WERI-Rb-1 (cell line): Measurements from ENCODE around the gene SLC24A3.

Source experiments
- DNase-seq: peaks from one replicate; pipeline ENCODE4 v3.0.0-alpha.2; 2020
- H3K27ac ChIP-seq: fragments of 250-450 bp; sonication (Bioruptor Pico); 2 replicates; pipeline ENCODE4 v1.5.1; 2020; ENCODE audit warnings: mild to moderate bottlenecking, moderate library complexity
- H3K27me3 ChIP-seq: fragments of 250-450 bp; sonication (Bioruptor Pico); 2 replicates; pipeline ENCODE4 v1.5.1; 2021; ENCODE audit warnings: mild to moderate bottlenecking, low read depth, moderate library complexity; ENCODE audit not compliant: insufficient read depth, severe bottlenecking
- H3K36me3 ChIP-seq: fragments of 250-450 bp; sonication (Bioruptor Pico); 2 replicates; pipeline ENCODE4 v1.5.1; 2020; ENCODE audit warnings: mild to moderate bottlenecking, moderate library complexity
- H3K4me3 ChIP-seq: 2 replicates; pipeline ENCODE4 v1.5.1; 2011; ENCODE audit warnings: low read depth, mild to moderate bottlenecking, control low read depth, low read length
- H3K9me3 ChIP-seq: fragments of 250-450 bp; sonication (Bioruptor Pico); 2 replicates; pipeline ENCODE4 v1.5.1; 2021; ENCODE audit warnings: mild to moderate bottlenecking, moderate library complexity; ENCODE audit not compliant: severe bottlenecking
- TF ChIP-seq, protein P1 (sequence below): IDR thresholded peaks from 2 replicates; pipeline ENCODE4 v1.5.1; 2011; ENCODE audit warnings: low read depth, mild to moderate bottlenecking, control low read depth, inconsistent platforms, low read length

Gene SLC24A3

DNA sequence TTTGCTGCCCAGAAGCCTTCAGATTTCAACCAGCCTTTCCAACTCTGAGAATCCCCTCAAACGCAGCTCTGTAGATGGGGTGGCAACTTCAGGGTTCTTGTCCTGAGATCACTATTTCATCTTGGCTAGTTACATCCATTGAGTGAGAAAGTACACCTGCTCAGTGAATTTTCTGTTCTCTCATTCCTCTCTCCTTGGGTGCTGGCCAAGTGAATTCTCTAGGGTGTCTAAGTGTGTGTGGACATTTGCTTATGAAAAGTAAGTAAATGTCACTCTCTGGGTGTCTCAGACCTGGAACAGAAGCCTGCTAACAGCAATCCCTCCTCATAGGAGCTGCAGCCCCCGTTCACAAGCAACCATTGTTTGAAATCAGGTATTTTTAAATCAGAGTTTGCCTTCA, 549.4 kb downstream of the SLC24A3 start:
- H3K27ac ChIP-seq = no peak overlapping the region
- H3K9me3 ChIP-seq = no peaks in the 10 kb centered on the region
- no peaks in the 10 kb centered on the region for H3K36me3 ChIP-seq
- no peaks in the 10 kb centered on the region for H3K27me3 ChIP-seq
- no peak for DNase-seq
- TF ChIP-seq, protein P1, sequence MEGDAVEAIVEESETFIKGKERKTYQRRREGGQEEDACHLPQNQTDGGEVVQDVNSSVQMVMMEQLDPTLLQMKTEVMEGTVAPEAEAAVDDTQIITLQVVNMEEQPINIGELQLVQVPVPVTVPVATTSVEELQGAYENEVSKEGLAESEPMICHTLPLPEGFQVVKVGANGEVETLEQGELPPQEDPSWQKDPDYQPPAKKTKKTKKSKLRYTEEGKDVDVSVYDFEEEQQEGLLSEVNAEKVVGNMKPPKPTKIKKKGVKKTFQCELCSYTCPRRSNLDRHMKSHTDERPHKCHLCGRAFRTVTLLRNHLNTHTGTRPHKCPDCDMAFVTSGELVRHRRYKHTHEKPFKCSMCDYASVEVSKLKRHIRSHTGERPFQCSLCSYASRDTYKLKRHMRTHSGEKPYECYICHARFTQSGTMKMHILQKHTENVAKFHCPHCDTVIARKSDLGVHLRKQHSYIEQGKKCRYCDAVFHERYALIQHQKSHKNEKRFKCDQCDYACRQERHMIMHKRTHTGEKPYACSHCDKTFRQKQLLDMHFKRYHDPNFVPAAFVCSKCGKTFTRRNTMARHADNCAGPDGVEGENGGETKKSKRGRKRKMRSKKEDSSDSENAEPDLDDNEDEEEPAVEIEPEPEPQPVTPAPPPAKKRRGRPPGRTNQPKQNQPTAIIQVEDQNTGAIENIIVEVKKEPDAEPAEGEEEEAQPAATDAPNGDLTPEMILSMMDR = no peak
- H3K4me3 ChIP-seq = no peak overlapping the region

DNA sequence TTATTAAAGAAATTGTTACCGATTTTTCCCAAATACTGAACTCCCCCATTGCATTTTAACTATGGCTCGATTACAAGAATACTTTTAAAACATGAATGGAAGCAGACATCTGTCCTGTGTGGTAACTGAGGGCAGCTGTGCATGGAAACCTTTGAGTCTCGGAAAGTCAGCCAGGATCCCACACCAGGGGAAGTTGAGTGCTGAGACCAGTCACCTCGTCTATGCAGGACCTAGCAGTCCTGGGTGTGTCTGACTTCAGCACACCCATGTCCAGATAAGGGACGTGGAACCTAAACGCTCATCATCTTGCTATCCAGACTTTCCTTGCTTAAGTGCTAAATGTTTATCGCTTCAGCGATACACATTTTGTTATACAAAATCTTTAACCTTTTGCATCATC, 551.8 kb downstream of the SLC24A3 start:
- TF ChIP-seq, protein P1 = no peak
- Histone ChIP-seq H3K27me3 (no peaks in the 10 kb centered on the region), H3K36me3 (no peaks in the 10 kb centered on the region), H3K4me3 (no peak overlapping the region), H3K27ac (no peak overlapping the region), H3K9me3 (no peaks in the 10 kb centered on the region)
- no peak for DNase-seq

DNA sequence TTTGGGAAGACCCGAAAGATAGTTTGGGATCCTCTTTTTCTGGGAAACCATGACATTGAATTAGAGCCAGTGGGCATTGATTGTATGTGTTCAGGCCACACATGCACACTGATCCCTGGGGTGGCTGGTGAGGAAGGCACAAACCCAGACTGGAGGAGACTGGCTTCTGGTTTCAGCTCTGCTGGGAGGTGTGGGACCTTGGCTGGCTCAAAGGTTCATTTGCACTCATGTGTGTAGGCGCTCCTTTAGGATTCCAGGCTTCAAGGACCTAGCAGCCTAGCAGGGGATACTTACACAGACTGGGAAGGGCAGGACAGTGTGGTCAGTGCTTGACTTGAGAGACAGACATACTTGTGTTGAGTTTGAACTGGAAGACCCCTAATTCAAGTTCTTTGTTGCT, 552.8 kb downstream of the SLC24A3 start:
- no peak for DNase-seq
- H3K4me3 ChIP-seq = no peak overlapping the region
- no peaks in the 10 kb centered on the region for H3K36me3 ChIP-seq
- TF ChIP-seq, protein P1 = no peak
- no peaks in the 10 kb centered on the region for H3K9me3 ChIP-seq
- H3K27me3 ChIP-seq = no peaks in the 10 kb centered on the region
- H3K27ac ChIP-seq = peak overlapping the region; percentile 56

DNA sequence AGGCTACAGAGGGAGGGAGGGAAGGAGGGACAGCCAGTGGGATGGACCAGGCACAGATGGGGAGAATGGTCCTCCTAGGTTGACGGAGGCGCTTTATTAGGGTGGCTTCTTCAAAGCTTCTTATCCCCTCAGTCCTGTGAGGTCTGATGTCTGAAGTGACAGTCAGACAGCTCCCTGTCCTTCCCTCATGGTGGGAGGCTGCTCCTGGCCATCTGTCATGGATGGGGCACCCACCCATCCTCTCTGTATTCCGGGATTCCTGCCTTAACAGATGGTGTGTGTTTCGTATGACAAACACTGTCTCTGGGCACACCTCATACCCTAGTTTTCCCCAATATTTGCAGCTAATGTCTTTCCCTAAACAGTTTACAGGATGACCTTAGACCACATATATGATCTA, 553.5 kb downstream of the SLC24A3 start:
- H3K4me3 ChIP-seq = no peak overlapping the region; the same call in 1 of the 2 replicates
- DNase-seq = peak; percentile 83
- H3K27ac ChIP-seq = peak overlapping the region; percentile 56
- no peaks in the 10 kb centered on the region for H3K36me3 ChIP-seq
- H3K27me3 ChIP-seq = no peaks in the 10 kb centered on the region
- TF ChIP-seq, protein P1 = no peak
- H3K9me3 ChIP-seq = no peaks in the 10 kb centered on the region

DNA sequence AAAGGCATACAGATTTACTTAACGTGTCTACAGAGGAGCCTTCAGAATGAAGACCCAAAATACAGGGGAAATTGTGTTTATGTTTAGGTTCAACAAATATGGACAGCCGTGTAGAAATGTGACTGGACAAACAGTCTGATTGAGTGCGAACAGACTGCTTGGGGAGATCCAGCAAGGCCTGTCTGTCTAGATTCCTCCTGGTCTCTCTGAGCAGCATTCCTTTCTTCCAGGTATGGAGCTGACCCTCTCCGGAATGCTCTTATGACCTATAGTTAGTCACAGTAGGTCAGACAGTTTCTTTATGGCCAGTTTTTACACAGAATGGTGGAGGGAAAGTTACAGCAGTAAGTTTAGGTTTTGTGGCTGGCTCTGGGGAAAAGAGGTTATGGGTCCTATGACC, 554.6 kb downstream of the SLC24A3 start:
- no peaks in the 10 kb centered on the region for H3K27me3 ChIP-seq
- no peak for DNase-seq
- H3K4me3 ChIP-seq = no peak overlapping the region
- H3K9me3 ChIP-seq = no peaks in the 10 kb centered on the region
- no peaks in the 10 kb centered on the region for H3K36me3 ChIP-seq
- H3K27ac ChIP-seq = no peak overlapping the region; the same call in 1 of the 2 replicates
- TF ChIP-seq, protein P1 = no peak

DNA sequence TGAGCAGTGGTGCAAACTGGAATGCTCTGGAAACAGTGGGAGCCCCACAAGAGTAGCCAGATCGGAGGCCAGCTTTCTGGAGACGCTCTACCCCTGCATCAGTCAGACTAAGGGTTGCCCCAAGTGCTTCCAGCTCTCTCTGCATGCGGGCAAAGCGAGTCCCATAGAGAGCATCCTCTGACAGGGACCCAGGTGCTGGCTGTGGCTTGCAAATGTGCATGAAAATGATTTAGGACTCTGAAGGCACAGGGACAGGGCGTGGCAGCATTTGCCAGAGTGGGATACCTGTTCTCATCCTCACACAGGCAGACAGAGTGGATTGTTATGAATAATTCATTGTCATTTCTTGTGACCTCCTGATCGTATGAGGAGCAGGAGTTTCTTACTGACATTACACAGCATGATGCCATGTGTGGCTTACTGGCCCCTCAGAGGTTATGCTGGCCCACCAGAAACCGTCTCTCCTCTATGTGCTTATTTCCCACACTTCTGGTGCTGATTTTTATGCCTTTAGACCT, 555.9 kb downstream of the SLC24A3 start:
- no peaks in the 10 kb centered on the region for H3K9me3 ChIP-seq
- no peak for DNase-seq
- no peak overlapping the region for H3K4me3 ChIP-seq
- no peak overlapping the region for H3K27ac ChIP-seq
- H3K27me3 ChIP-seq = no peaks in the 10 kb centered on the region
- no peaks in the 10 kb centered on the region for H3K36me3 ChIP-seq
- TF ChIP-seq, protein P1 = no peak
